Spleen (tissue), 7 donors: ENCODE measurements around the gene LRRC7.

ENCODE experiments used
- CTCF ChIP-seq, 11 experiments: fragments of 200-600 bp in 7 of 11; fragments of 450-650 bp in 4 of 11; sonication (generic) in 4 of 11; IDR thresholded peaks in 8 of 11; conservative IDR thresholded peaks in 3 of 11; 1 replicate in 7 of 11; 2 replicates in 4 of 11; pipeline versions ENCODE4 v1.4.0 to v1.8.0; 2016 to 2021; ENCODE audit warnings: antibody characterized with exemption in 11 of 11, inconsistent platforms in 4 of 11, mild to moderate bottlenecking in 1 of 11
- POLR2AphosphoS5 ChIP-seq, 3 donors: sonication (generic); formaldehyde crosslinking; IDR thresholded peaks; one replicate each; pipeline ENCODE4 v1.5.1; 2017; ENCODE audit warnings: antibody characterized with exemption in 3 of 3
- donor health status: DM: no; HTN: no; CAD: no; lungs with moderate emphysema.
- donor health status: DM: no; HTN: no; CAD: no.
- donor health status: DM: no; HTN: no; CAD: no.

- TF ChIP-seq CTCF (IDR thresholded peaks at IDR 0.05 in 8 of 11, conservative IDR thresholded peaks at IDR 0.05 in 3 of 11) (no peak), POLR2AphosphoS5 (IDR thresholded peaks at IDR 0.05) (no peak)
Measured at GRCh38 chr1:69967245-69967766, 399.6 kb downstream of the LRRC7 start.
